Measurements from ENCODE around the gene SELENOH. TPM values are rescaled to one million over a fixed set of nuclear protein-coding genes. Genes with fewer than 3 reads are reported as not detected.

Gene SELENOH
- total and polyA plus RNA-seq, 2 of the 8 experiments (the other 6 are each of a cell fraction or from before 2014, with no cell fraction given), result 243 to 264 TPM

DNA sequence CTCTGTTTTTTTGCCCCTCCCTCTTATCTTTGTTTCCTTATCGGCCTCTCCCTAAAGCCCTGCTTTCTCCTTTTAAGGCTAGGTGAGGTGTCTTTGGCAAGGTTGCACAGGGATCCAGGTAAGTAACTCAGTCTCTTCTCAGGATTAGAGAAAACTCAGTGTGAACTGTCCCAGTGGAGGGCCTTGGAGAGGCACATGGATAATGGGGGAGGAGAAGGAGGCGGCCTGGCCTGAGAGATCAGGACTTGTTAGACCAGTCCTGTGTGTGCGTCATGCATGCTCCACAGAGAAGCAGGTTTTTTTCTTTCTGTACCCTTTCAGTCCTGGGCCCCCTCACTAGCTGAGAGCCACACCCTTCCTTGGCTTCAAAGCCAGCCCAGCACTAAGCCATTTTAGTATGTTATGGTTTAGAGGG is 40.2 kb downstream of the SELENOH start (continued):
- TF ChIP-seq, protein P1, sequence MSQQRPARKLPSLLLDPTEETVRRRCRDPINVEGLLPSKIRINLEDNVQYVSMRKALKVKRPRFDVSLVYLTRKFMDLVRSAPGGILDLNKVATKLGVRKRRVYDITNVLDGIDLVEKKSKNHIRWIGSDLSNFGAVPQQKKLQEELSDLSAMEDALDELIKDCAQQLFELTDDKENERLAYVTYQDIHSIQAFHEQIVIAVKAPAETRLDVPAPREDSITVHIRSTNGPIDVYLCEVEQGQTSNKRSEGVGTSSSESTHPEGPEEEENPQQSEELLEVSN (IDR thresholded peaks at IDR 0.05), result 0 out of 2 replicates have a peak, but pooled peaks have one; percentile 26
- TF ChIP-seq, protein P2, sequence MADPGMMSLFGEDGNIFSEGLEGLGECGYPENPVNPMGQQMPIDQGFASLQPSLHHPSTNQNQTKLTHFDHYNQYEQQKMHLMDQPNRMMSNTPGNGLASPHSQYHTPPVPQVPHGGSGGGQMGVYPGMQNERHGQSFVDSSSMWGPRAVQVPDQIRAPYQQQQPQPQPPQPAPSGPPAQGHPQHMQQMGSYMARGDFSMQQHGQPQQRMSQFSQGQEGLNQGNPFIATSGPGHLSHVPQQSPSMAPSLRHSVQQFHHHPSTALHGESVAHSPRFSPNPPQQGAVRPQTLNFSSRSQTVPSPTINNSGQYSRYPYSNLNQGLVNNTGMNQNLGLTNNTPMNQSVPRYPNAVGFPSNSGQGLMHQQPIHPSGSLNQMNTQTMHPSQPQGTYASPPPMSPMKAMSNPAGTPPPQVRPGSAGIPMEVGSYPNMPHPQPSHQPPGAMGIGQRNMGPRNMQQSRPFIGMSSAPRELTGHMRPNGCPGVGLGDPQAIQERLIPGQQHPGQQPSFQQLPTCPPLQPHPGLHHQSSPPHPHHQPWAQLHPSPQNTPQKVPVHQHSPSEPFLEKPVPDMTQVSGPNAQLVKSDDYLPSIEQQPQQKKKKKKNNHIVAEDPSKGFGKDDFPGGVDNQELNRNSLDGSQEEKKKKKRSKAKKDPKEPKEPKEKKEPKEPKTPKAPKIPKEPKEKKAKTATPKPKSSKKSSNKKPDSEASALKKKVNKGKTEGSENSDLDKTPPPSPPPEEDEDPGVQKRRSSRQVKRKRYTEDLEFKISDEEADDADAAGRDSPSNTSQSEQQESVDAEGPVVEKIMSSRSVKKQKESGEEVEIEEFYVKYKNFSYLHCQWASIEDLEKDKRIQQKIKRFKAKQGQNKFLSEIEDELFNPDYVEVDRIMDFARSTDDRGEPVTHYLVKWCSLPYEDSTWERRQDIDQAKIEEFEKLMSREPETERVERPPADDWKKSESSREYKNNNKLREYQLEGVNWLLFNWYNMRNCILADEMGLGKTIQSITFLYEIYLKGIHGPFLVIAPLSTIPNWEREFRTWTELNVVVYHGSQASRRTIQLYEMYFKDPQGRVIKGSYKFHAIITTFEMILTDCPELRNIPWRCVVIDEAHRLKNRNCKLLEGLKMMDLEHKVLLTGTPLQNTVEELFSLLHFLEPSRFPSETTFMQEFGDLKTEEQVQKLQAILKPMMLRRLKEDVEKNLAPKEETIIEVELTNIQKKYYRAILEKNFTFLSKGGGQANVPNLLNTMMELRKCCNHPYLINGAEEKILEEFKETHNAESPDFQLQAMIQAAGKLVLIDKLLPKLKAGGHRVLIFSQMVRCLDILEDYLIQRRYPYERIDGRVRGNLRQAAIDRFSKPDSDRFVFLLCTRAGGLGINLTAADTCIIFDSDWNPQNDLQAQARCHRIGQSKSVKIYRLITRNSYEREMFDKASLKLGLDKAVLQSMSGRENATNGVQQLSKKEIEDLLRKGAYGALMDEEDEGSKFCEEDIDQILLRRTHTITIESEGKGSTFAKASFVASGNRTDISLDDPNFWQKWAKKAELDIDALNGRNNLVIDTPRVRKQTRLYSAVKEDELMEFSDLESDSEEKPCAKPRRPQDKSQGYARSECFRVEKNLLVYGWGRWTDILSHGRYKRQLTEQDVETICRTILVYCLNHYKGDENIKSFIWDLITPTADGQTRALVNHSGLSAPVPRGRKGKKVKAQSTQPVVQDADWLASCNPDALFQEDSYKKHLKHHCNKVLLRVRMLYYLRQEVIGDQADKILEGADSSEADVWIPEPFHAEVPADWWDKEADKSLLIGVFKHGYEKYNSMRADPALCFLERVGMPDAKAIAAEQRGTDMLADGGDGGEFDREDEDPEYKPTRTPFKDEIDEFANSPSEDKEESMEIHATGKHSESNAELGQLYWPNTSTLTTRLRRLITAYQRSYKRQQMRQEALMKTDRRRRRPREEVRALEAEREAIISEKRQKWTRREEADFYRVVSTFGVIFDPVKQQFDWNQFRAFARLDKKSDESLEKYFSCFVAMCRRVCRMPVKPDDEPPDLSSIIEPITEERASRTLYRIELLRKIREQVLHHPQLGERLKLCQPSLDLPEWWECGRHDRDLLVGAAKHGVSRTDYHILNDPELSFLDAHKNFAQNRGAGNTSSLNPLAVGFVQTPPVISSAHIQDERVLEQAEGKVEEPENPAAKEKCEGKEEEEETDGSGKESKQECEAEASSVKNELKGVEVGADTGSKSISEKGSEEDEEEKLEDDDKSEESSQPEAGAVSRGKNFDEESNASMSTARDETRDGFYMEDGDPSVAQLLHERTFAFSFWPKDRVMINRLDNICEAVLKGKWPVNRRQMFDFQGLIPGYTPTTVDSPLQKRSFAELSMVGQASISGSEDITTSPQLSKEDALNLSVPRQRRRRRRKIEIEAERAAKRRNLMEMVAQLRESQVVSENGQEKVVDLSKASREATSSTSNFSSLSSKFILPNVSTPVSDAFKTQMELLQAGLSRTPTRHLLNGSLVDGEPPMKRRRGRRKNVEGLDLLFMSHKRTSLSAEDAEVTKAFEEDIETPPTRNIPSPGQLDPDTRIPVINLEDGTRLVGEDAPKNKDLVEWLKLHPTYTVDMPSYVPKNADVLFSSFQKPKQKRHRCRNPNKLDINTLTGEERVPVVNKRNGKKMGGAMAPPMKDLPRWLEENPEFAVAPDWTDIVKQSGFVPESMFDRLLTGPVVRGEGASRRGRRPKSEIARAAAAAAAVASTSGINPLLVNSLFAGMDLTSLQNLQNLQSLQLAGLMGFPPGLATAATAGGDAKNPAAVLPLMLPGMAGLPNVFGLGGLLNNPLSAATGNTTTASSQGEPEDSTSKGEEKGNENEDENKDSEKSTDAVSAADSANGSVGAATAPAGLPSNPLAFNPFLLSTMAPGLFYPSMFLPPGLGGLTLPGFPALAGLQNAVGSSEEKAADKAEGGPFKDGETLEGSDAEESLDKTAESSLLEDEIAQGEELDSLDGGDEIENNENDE (IDR thresholded peaks at IDR 0.05; ENCODE audit: insufficient replicate concordance, low read length), result no peak
- peak; percentile 62 for TF ChIP-seq ATF2 (IDR thresholded peaks at IDR 0.05; ENCODE audit: low read length)
- TF ChIP-seq TAF7 (optimal IDR thresholded peaks at IDR 0.05; ENCODE audit: borderline replicate concordance, low read depth, low read length), result peak; percentile 42
- TF ChIP-seq JUND (IDR thresholded peaks at IDR 0.05; ENCODE audit: low read length), result peak; percentile 65; the same call in 1 of the 2 replicates
- TF ChIP-seq YY1 (IDR thresholded peaks at IDR 0.05; ENCODE audit: low read depth, low read length), result peak; percentile 77
- peak; percentile 90 for TF ChIP-seq SRF (IDR thresholded peaks at IDR 0.05; ENCODE audit: low read depth, low read length)
- no peak for TF ChIP-seq USF2 (IDR thresholded peaks at IDR 0.05; ENCODE audit: low read length)
